ENCODE data around the gene SMPD3. TPM values are rescaled to one million over a fixed set of nuclear protein-coding genes. Genes with fewer than 3 reads are reported as not detected.

The SMPD3 gene
- total RNA-seq, 4 donors from 2014 or later, result under 0.01 to 2.6 (median 0.75) TPM

- no peak for TF ChIP-seq POLR2A (IDR thresholded peaks at IDR 0.05)
- TF ChIP-seq CTCF (IDR thresholded peaks at IDR 0.05), result no peak
- Histone ChIP-seq H3K27ac (no peak overlapping the region), H3K4me3 (no peak overlapping the region), H3K27me3 (no peaks in the 10 kb centered on the region), H3K36me3 (no peaks in the 10 kb centered on the region), H3K4me1 (no peaks in the 10 kb centered on the region), H3K9me3 (no peaks in the 10 kb centered on the region)
- DNase-seq, result no peak
- intact Hi-C loops (cut with DNase I; ENCODE audit: low total_unique reads), result loop anchor here (5.0 kb wide), 1 partner anchor 67 kb away; the partner anchor contains the start of gene SLC7A6
These were observed 119.4 kb downstream of the SMPD3 start for GRCh38 chr16:68328860-68329390.

- Histone ChIP-seq H3K36me3 (no peaks in the 10 kb centered on the region), H3K27ac (no peak overlapping the region), H3K9me3 (no peaks in the 10 kb centered on the region), H3K27me3 (no peaks in the 10 kb centered on the region), H3K4me1 (no peaks in the 10 kb centered on the region), H3K4me3 (no peak overlapping the region)
- TF ChIP-seq POLR2A (IDR thresholded peaks at IDR 0.05) (no peak), CTCF (IDR thresholded peaks at IDR 0.05) (peak; percentile 83 to 93 (median 88))
- DNase-seq, result peak; percentile 72 to 73
- intact Hi-C loops (cut with DNase I; ENCODE audit: low total_unique reads), result loop anchor here (5.0 kb wide), 1 partner anchor 66 kb away; the partner anchor contains the start of gene SLC7A6
These were observed 120.0 kb downstream of the SMPD3 start for GRCh38 chr16:68328151-68328859.

GRCh38 chr16:68324780-68325357, 123.4 kb downstream of the SMPD3 start:
- intact Hi-C loops (cut with DNase I; ENCODE audit: low total_unique reads), result loop anchor here (5.0 kb wide), 1 partner anchor 63 kb away; the partner anchor contains the start of gene SLC7A6
- Histone ChIP-seq H3K27me3 (no peaks in the 10 kb centered on the region), H3K27ac (no peak overlapping the region), H3K4me3 (no peak overlapping the region), H3K9me3 (no peaks in the 10 kb centered on the region), H3K4me1 (no peaks in the 10 kb centered on the region), H3K36me3 (no peaks in the 10 kb centered on the region)
- no peak for DNase-seq
- TF ChIP-seq CTCF (IDR thresholded peaks at IDR 0.05) (no peak), POLR2A (IDR thresholded peaks at IDR 0.05) (no peak)

GRCh38 chr16:68324336-68324735, 124.0 kb downstream of the SMPD3 start:
- Histone ChIP-seq H3K27ac (no peak overlapping the region), H3K36me3 (no peaks in the 10 kb centered on the region), H3K4me3 (no peak overlapping the region), H3K9me3 (no peaks in the 10 kb centered on the region), H3K4me1 (no peaks in the 10 kb centered on the region), H3K27me3 (no peaks in the 10 kb centered on the region)
- no peak for TF ChIP-seq POLR2A (IDR thresholded peaks at IDR 0.05)
- DNase-seq, result no peak
- intact Hi-C loops (cut with DNase I; ENCODE audit: low total_unique reads), result no loop called here

GRCh38 chr16:68319185-68319908, 129.0 kb downstream of the SMPD3 start:
- no peaks in the 10 kb centered on the region for H3K27me3 ChIP-seq
- no peak for TF ChIP-seq POLR2A (IDR thresholded peaks at IDR 0.05)
- no peak for TF ChIP-seq CTCF (IDR thresholded peaks at IDR 0.05)
- DNase-seq, result no peak
- H3K9me3 ChIP-seq, result no peaks in the 10 kb centered on the region
- H3K4me3 ChIP-seq, result no peak overlapping the region
- H3K4me1 ChIP-seq, result no peaks in the 10 kb centered on the region
- intact Hi-C loops (cut with DNase I; ENCODE audit: low total_unique reads), result no loop called here
- H3K27ac ChIP-seq, result no peak overlapping the region
- no peaks in the 10 kb centered on the region for H3K36me3 ChIP-seq

All from uterus (tissue), 4 donors.